ENCODE results near the gene RETREG3. TPM values are rescaled to one million over a fixed set of nuclear protein-coding genes. Genes with fewer than 3 reads are reported as not detected.

Gene RETREG3
- total and polyA plus RNA-seq, 9 of the 15 experiments (the other 6 are each of a cell fraction or from before 2014, with no cell fraction given): 4.1 to 39.0 (median 16.9) TPM

GRCh38 chr17:42553866-42554249 is 55.3 kb downstream of the RETREG3 start (continued):
- TF ChIP-seq RCOR1 (IDR thresholded peaks at IDR 0.05; ENCODE audit: borderline replicate concordance in 1 of 2, low read depth in 2 of 2, low read length in 2 of 2) (peak in 1 of 2 experiments; percentile 58; a peak in 2 of 4 replicates), KDM1A (IDR thresholded peaks at IDR 0.05) (peak; percentile 65 to 84), ZFP36 (IDR thresholded peaks at IDR 0.05; ENCODE audit: low read depth, low read length, partially characterized antibody) (peak; percentile 94), RBM39 (optimal IDR thresholded peaks at IDR 0.05; ENCODE audit: low read depth, low read length) (no peak), GABPA (tag; conservative IDR thresholded peaks at IDR 0.05; ENCODE audit: low read depth) (no peak)

- peak overlapping the region; percentile 66 to 100 for H3K9ac ChIP-seq (ENCODE audit: insufficient read depth in 1 of 2, low read depth in 2 of 2, low read length in 2 of 2)
- H3K4me1 ChIP-seq (replicated peaks in 1 of 2; ENCODE audit: control insufficient read depth in 2 of 2, insufficient read depth in 2 of 2, low read length in 2 of 2): peaks cover 18 to 37% of the 10 kb centered on the region in 2 experiments; a peak in 4 of 5 replicates
- H3K4me3 ChIP-seq: peak overlapping the region; percentile 87
- no peaks in the 10 kb centered on the region for H3K9me3 ChIP-seq (replicated peaks; ENCODE audit: control insufficient read depth, insufficient read depth, low read depth, low read length)
- in situ Hi-C loops (cut with MboI) (no loop called here), intact Hi-C loops (cut with micrococcal nuclease) (no loop called here)
- peak overlapping the region; percentile 74 for H2AFZ ChIP-seq (ENCODE audit: low read depth, low read length)
- peak; percentile 76 to 91 (median 81) for DNase-seq (ENCODE audit: extremely low read depth in 1 of 4, low spot score in 3 of 4)
- ChIA-PET CTCF (ENCODE audit: low intra/inter-chr PET ratio) (no interaction called here), POLR2A (interaction anchor here (0.5 to 1.2 kb wide), 2 partner anchors 17 to 28 kb away, joined by 3 read pairs; partner anchors contain the start of gene NAGLU)
- ATAC-seq: peak; percentile 91
- peak overlapping the region; percentile 96 for H3K4me2 ChIP-seq (ENCODE audit: insufficient read depth, low read length)
- peaks cover 4% of the 10 kb centered on the region; the same call in 1 of the 3 replicates for H3K36me3 ChIP-seq (ENCODE audit: control insufficient read depth, insufficient read depth, low read length)
- no TSS peak for BruUV-seq (replicated peaks)
- 13% methylated on average over 32 of the region's 45 CpGs for WGBS (ENCODE audit: insufficient coverage, low coverage, missing lambda C conversion rate)
- H4K20me1 ChIP-seq (replicated peaks; ENCODE audit: control insufficient read depth, insufficient read depth, low read length): no peaks in the 10 kb centered on the region
- H3K9me1 ChIP-seq (ENCODE audit: control insufficient read depth, insufficient read depth, low read length): no peaks in the 10 kb centered on the region
- H3K79me2 ChIP-seq (ENCODE audit: control insufficient read depth, insufficient read depth, low read length): peaks cover 26% of the 10 kb centered on the region
- FAIRE-seq: peak; percentile 88
- no peaks in the 10 kb centered on the region for H3K27me3 ChIP-seq (ENCODE audit: control insufficient read depth in 2 of 2, insufficient read depth in 2 of 2, low read length in 2 of 2)
- H3K27ac ChIP-seq (ENCODE audit: extremely low read depth, low read depth, low read length): peak overlapping the region; percentile 91
- no peak for TF ChIP-seq GTF2B (IDR thresholded peaks at IDR 0.05; ENCODE audit: extremely low read depth, insufficient read length)
- TF ChIP-seq ZNF143 (CRISPR knock-in tag; IDR thresholded peaks at IDR 0.05): no peak
- no peak for TF ChIP-seq RBM25 (IDR thresholded peaks at IDR 0.05; ENCODE audit: low read depth, low read length, severe bottlenecking)
- no peak for TF ChIP-seq RBM22 (IDR thresholded peaks at IDR 0.05; ENCODE audit: low read depth, low read length, poor library complexity, severe bottlenecking)
- TF ChIP-seq CBX8 (IDR thresholded peaks at IDR 0.05; ENCODE audit: borderline replicate concordance, extremely low read depth, low read depth, low read length, poor library complexity, severe bottlenecking): no peak
- TF ChIP-seq MAFG (tag; conservative IDR thresholded peaks at IDR 0.05): no peak
- no peak for TF ChIP-seq SIRT6 (IDR thresholded peaks at IDR 0.05; ENCODE audit: low read depth, low read length)
- no peak for TF ChIP-seq BCLAF1 (IDR thresholded peaks at IDR 0.05; ENCODE audit: borderline replicate concordance in 1 of 2, control insufficient read depth in 1 of 2, low read depth in 2 of 2, low read length in 1 of 2)
- TF ChIP-seq ZBTB34 (CRISPR knock-in tag; IDR thresholded peaks at IDR 0.05): no peak
These were observed 55.9 kb downstream of the RETREG3 start for GRCh38 chr17:42553161-42553818.
